Activated CD8-positive, alpha-beta memory T cell treated with anti-CD3 and anti-CD28 coated beads for 36 hours (primary cell): ENCODE results near the gene TTC23. TPM values are rescaled to one million over a fixed set of nuclear protein-coding genes. Genes with fewer than 3 reads are reported as not detected.

Experiments
- CTCF ChIA-PET: fragments of 350-600 bp; sonication (Branson Sonifier 250); formaldehyde crosslinking; loops from one replicate; lab custom pipeline; 2021; ENCODE audit warnings: antibody characterized with exemption; lab: Charles Lee
- POLR2A ChIA-PET: fragments of 350-600 bp; sonication (Branson Sonifier 250); formaldehyde crosslinking; loops from one replicate; lab custom pipeline; 2021; ENCODE audit warnings: antibody characterized with exemption; lab: Charles Lee
- total RNA-seq, 2 experiments: library from RNA; stranded (reverse); gene quantifications; one replicate each; pipeline ENCODE4 v1.2.3, GENCODE V29; 2021

The TTC23 gene
- total RNA-seq, 2 experiments from 2014 or later, result 2.1 to 2.2 TPM

DNA sequence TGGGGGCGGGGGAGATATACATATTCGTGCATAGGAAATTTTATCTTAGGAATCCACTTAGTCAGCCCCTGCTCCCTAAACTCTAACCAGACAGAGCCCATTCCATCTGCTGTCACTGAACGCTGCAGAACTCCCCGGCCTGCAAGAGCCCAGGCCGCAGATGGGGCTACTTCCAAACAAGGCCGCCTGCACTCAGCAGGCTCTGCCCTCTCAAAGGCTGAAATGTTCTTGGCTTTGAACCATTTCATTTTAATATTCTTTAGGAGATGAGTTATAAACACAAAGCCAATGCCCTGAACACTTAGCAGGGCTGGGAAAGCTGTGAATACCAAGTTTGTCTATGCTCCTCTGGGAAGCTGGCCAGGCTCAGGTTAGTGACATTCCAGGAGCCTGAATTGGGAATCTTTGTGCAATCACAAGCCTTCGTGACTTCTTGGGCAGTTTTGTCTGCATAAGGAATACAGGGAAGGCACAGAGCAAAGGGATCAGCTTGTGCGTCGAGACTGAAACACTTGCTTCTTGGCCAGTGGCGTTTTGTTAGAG, 79.5 kb downstream of the TTC23 start:
- POLR2A ChIA-PET, result no interaction called here
- CTCF ChIA-PET, result no interaction called here

GRCh38 chr15:99168601-99169580, 80.5 kb downstream of the TTC23 start:
- CTCF ChIA-PET, result no interaction called here
- POLR2A ChIA-PET, result no interaction called here

- ChIA-PET CTCF (no interaction called here), POLR2A (no interaction called here)
Measured at GRCh38 chr15:99167640-99168039, 81.7 kb downstream of the TTC23 start.

- ChIA-PET POLR2A (no interaction called here), CTCF (no interaction called here)
Measured at GRCh38 chr15:99167201-99167600, 82.2 kb downstream of the TTC23 start.

GRCh38 chr15:99165956-99166689, 83.3 kb downstream of the TTC23 start:
- ChIA-PET POLR2A (no interaction called here), CTCF (no interaction called here)

DNA sequence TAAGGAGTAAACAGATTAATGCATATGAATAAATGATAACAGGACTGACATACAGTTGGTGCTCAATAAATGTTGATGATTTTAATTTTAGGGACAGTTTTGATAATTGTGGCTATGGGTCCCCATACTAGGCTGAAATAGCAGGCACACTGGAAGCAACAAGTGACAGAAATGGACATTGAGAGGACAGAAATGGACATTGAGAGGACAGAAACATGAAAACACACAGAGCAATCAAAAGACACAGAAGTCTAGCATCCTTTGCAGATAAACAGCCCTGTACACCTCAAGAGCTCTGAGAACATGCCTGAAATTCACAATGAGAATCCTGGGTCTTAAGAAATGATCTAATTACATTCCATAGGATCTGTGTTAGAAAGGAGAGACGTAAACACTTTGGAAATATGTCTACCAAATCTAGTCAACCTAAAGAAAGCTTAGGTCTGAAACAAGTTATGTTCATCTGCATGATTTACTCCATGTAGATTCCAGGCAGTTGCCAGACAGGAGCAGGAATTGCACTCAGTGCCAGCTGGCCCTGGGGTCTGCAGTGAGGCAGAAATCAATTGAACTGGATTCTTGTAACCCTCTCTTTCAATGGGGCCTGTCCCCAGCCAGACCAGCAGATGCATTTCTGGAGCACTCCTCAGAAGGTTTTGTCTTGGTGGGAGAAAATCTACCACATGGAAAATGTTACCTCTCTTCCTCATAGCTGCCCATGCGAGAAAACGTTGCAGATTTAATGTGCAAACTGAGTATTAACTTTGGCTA, 84.2 kb downstream of the TTC23 start:
- ChIA-PET CTCF (no interaction called here), POLR2A (no interaction called here)

GRCh38 chr15:99164119-99164518, 85.3 kb downstream of the TTC23 start:
- CTCF ChIA-PET, result no interaction called here
- POLR2A ChIA-PET, result no interaction called here

- ChIA-PET POLR2A (no interaction called here), CTCF (no interaction called here)
Measured at GRCh38 chr15:99163271-99164062, 85.9 kb downstream of the TTC23 start.

DNA sequence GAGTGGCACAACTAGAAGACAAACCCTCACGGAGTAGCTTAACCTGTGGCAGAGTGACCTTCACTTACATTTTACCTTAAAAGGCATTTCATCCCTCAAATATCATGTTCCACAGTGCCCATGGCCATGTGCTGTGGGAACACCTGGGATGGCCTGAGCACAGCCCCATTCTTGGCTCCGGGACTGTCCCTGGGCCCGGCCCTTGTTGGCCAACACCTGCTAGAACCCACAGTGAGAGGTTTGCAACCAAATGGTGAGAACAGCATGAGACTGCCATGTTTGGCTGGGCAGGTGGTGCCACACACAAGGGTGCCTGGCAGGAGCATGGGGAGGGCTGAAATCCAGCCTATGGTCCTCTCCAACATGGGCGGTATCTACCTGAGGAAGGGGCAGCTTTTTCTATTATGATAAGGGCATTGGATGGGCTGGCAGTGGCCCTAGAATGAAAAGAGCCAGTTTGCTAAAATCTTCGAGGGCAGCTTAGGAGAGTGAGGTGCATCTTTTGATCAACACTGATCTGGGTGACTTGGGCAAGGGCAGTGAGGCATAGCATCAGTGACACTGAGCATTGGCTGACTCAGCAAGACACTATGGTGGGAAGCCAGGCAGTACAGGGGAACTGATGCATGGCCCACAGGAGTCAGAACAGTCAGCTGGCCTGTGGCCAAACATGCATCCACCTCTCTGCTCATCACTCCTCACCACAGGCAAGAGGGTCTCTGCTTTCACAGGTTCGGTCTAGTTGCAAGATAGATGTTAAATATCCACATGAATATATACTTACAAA, 90.6 kb downstream of the TTC23 start:
- ChIA-PET POLR2A (no interaction called here), CTCF (no interaction called here)

DNA sequence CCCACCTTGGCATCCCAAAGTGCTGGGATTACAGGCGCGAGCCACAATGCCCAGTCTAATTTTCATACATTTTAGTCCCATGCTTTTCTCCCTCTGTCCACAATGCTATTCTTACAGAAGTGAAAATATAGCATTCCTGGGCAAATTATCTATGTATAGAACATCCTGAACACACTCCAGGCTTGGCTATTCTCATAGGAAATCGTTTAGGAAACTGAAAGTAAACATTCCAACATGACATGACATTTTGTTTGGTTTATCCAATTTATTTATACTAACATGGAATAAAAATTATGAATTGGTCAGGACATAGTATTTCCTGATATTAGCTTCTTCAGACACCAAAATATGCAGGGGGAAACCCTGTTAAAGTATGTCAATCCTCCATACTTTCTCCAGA, 91.9 kb downstream of the TTC23 start:
- ChIA-PET POLR2A (no interaction called here), CTCF (no interaction called here)

DNA sequence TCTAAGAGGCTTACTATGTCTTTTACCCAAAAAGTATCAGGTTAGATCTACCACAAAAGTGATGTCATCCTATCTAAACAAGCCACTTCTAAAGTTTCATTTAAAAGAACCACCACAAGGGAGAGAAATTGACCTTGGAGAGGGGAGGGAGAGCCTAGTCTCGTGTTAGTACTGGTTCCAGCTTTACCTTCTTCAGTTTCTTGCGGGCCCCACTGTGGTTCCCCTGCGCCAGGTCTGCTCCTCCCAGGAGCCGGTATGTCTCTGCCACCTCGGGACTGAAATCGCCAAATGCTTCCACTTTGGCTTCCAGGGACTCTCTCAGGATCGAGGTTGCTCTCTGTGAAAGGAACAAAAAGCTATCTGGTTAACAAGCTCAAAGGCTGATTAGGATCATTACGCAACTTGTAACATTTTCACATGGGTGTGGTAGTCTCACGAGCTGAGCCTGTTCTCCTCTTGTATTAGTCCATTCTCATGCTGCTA, 93.4 kb downstream of the TTC23 start:
- ChIA-PET POLR2A (no interaction called here), CTCF (no interaction called here)

DNA sequence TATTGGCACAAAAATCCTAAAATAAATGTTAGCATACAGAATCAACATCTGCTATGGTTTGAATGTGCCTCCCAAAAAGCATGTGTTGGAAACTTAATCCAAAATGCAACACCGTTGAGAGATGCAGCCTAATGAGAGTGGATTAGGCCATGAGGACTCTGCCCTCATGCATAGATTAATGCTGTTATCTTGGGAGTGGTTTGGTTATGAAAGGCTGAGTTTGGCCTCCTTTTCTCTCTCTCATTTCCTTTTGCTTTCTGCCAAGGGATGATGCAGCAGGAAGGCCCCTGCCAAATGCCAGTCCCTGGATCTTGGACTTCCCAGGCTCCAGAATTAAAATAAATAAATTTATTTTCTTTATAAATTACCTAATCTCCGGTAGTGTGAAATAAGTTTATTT, 95.1 kb downstream of the TTC23 start:
- POLR2A ChIA-PET, result no interaction called here
- CTCF ChIA-PET, result no interaction called here

- ChIA-PET CTCF (no interaction called here), POLR2A (no interaction called here)
Measured at GRCh38 chr15:99153026-99153535, 96.3 kb downstream of the TTC23 start.

DNA sequence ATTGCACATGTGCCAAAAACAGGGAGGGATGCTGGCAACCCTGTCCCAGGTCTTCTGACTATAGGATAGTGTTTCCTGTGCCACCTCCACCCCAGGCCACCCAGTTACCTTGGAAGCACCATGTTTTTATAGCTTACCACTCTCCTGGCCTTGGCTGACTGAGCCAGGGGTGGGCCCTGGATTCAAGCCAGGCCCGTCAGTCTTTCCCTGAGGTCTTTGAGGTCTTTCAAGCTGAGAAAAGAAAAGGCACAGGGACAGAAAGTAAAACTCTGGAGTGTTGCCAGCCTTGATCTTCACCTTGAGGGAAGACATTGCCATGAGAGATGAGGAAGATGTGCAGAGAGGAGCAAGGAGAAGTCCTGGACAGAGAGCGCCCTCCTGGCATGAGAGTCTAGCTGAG, 98.2 kb downstream of the TTC23 start:
- CTCF ChIA-PET, result no interaction called here
- POLR2A ChIA-PET, result no interaction called here

- CTCF ChIA-PET, result no interaction called here
- POLR2A ChIA-PET, result no interaction called here
Measured at GRCh38 chr15:99149366-99149765, 100.0 kb downstream of the TTC23 start.

- CTCF ChIA-PET, result no interaction called here
- POLR2A ChIA-PET, result no interaction called here
Measured at GRCh38 chr15:99148851-99149276, 100.5 kb downstream of the TTC23 start.

DNA sequence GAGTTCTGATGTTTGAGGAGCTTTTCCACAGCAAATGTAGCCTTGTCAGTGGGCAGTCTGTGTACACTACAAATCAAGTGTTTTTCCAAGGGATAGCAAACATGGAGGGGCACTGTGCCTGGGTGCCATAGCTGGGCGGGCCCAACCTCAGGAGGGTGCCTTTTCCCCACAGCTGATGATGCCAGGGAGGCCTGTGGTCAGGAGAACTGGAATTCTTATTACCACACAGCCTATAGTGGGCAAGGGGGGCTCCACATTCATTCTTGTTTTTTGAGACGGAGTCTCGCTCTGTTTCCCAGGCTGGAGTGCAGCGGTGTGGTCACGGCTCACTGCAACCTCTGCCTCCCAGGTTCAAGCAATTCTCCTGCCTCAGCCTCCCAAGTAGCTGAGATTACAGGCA, 102.7 kb downstream of the TTC23 start:
- ChIA-PET POLR2A (no interaction called here), CTCF (no interaction called here)

DNA sequence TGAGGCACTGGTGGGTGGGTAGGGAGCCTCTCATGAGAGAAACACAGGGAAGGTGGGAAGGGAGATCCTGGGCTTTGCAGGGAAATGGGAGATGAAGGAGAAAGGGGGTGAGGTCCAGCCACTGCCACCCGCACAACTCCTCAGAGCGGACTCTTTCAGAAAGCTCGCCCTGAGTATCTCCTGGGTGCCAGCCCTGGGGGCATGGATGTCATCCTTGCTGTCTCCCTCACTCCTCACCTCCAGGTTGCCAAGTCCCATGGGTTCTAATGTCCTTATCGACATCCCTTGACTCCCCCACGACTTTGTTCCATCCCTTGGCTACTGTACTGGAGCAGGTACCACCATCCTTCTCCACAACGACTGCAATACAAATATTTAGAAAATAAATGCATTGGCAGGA, 103.6 kb downstream of the TTC23 start:
- POLR2A ChIA-PET, result no interaction called here
- CTCF ChIA-PET, result no interaction called here
